Fibroblast of villous mesenchyme (primary cell): ENCODE measurements around the gene TRAPPC4. TPM values are rescaled to one million over a fixed set of nuclear protein-coding genes. Genes with fewer than 3 reads are reported as not detected.
A peak's percentile ranks its signal among the peaks of the same experiment; 100 is the strongest.
"Not testable (repeated sequence)": the region's sequence is repeated elsewhere in the genome, so short reads cannot be mapped to it uniquely, and the experiment has no call there.

Source experiments
- DNase-seq: peaks from one replicate; pipeline ENCODE4 v3.0.0-alpha.2; 2010; ENCODE audit warnings: low read depth
- H3K4me3 ChIP-seq: 2 replicates; pipeline ENCODE4 v1.5.1; 2011; ENCODE audit warnings: low read depth, mild to moderate bottlenecking, low read length
- CTCF ChIP-seq: IDR thresholded peaks from 2 replicates; pipeline ENCODE4 v1.5.1; 2012; ENCODE audit warnings: low read depth, mild to moderate bottlenecking, low read length; ENCODE audit not compliant: insufficient read depth
- total RNA-seq: library from RNA; depleted of rRNA; stranded (reverse); fragments of >200 nt; gene quantifications from 2 replicates; pipeline ENCODE4 v1.2.3, GENCODE V29; 2012

Gene TRAPPC4
- total RNA-seq, result 55.4 and 94.6 TPM in 2 replicates

- no peak for TF ChIP-seq CTCF
- peak; percentile 95 for DNase-seq
- H3K4me3 ChIP-seq, result peak within 1 kb of the TSS; percentile 95
Observed at GRCh38 chr11:119018074-119018938, at the start of gene TRAPPC4, which contains the start of gene RPS25. TSS of gene TRAPPC4 (plus strand) at chr11:119018766. CDS start at chr11:119018796, 30 bp downstream. TSS of gene RPS25 (minus strand) at chr11:119018343. CDS start at chr11:119018284, 59 bp downstream.

DNA sequence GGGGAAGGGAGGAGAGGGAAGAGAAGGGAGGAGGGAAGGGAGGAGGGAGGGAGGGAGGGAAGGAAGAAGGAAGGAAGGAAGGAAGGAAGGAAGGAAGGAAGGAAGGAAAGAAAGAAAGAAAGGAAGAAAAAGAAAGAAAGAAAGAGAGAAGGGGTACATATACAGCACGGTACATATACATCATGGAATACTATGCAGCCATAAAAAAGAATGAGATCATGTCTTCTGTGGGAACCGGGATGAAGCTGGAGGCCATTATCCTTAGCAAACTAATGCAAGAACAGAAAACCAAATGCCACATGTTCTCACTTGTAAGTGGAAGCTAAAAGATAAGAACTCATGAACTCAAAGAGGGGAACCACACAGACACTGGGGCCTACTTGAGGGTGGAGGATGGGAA is 49.1 kb upstream of the TRAPPC4 start:
- H3K4me3 ChIP-seq, DNase-seq: not testable (repeated sequence)

- no peak within 1 kb of the TSS for H3K4me3 ChIP-seq
- no peak for DNase-seq
- TF ChIP-seq CTCF, result no peak
Observed at GRCh38 chr11:118971646-118972045, 46.9 kb upstream of the TRAPPC4 start, which contains the start of gene FOXR1. TSS of gene FOXR1 (plus strand) at chr11:118971761. CDS start at chr11:118971932, 171 bp downstream.

DNA sequence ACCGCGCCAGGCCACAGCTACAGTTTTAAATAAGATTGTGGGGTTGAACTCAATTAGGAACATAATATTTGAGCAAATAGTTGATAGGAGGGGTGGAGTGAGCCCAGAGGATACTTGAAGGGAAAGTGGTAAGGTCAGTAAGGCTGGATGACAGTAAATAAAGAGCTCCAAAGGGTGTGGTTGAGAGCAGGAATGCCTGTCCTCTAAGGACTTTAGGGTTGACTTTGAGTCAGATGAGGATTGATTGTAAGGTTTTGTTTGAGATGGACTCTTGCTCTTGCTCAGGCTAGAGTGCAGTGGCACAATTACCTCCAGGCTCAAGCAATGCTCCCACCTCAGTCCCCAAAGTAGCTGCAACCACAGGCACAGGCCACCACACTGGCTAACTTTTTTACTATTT is 44.6 kb upstream of the TRAPPC4 start:
- DNase-seq, result no peak
- TF ChIP-seq CTCF, result no peak
- H3K4me3 ChIP-seq, result no peak overlapping the region

- DNase-seq, result no peak
- no peak overlapping the region for H3K4me3 ChIP-seq
- TF ChIP-seq CTCF, result no peak
Observed at GRCh38 chr11:118975771-118976709, 42.5 kb upstream of the TRAPPC4 start.

GRCh38 chr11:118979434-118979833 is 39.1 kb upstream of the TRAPPC4 start:
- DNase-seq, result no peak
- no peak for TF ChIP-seq CTCF
- H3K4me3 ChIP-seq, result no peak overlapping the region

- DNase-seq, result no peak
- no peak for TF ChIP-seq CTCF
- H3K4me3 ChIP-seq, result no peak overlapping the region
Observed at GRCh38 chr11:118980191-118980881, 38.2 kb upstream of the TRAPPC4 start.

DNA sequence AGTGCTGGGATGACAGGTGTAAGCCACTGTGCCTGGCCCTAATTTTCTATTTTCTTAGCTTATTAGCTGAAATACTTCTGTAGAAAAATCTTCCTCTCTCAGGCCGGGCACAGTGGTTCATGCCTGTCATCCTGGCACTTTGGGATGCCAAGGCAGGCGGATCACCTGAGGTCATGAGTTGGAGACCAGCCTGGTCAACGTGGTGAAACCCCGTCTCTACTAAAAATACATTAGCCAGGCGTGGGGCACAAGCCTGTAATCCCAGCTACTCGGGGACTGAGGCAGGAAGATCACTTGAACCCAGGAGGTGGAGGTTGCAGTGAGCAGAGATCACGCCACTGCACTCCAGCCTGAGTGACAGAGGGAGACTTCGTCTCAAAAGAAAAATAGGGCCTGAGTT is 34.2 kb upstream of the TRAPPC4 start:
- DNase-seq, H3K4me3 ChIP-seq: not testable (repeated sequence)
